Astrocyte of the cerebellum (primary cell): ENCODE measurements around the gene LMTK2.

Experiments used
- DNase-seq: peaks from one replicate; pipeline ENCODE4 v3.0.0-alpha.2; 2011; ENCODE audit warnings: low read depth
- H3K4me3 ChIP-seq: 2 replicates; pipeline ENCODE4 v1.5.1; 2011; ENCODE audit warnings: mild to moderate bottlenecking, low read depth, low read length, moderate library complexity
- in situ Hi-C: cut with HindIII; loops from 2 replicates; pipeline ENCODE4 v1.10.0; 2017; ENCODE audit warnings: low sequenced_read_pairs
- TF ChIP-seq, protein P1 (sequence below): IDR thresholded peaks from 2 replicates; pipeline ENCODE4 v1.5.1; 2012; ENCODE audit warnings: low read length, low read depth, moderate library complexity, mild to moderate bottlenecking; ENCODE audit errors: missing control alignments

Gene LMTK2

GRCh38 chr7:98138672-98139071 is 32.0 kb downstream of the LMTK2 start:
- DNase-seq: no peak
- no peak overlapping the region for H3K4me3 ChIP-seq
- in situ Hi-C loops: no loop called here
- TF ChIP-seq, protein P1, sequence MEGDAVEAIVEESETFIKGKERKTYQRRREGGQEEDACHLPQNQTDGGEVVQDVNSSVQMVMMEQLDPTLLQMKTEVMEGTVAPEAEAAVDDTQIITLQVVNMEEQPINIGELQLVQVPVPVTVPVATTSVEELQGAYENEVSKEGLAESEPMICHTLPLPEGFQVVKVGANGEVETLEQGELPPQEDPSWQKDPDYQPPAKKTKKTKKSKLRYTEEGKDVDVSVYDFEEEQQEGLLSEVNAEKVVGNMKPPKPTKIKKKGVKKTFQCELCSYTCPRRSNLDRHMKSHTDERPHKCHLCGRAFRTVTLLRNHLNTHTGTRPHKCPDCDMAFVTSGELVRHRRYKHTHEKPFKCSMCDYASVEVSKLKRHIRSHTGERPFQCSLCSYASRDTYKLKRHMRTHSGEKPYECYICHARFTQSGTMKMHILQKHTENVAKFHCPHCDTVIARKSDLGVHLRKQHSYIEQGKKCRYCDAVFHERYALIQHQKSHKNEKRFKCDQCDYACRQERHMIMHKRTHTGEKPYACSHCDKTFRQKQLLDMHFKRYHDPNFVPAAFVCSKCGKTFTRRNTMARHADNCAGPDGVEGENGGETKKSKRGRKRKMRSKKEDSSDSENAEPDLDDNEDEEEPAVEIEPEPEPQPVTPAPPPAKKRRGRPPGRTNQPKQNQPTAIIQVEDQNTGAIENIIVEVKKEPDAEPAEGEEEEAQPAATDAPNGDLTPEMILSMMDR: no peak

GRCh38 chr7:98142658-98143057 is 36.0 kb downstream of the LMTK2 start:
- DNase-seq: no peak
- H3K4me3 ChIP-seq: no peak overlapping the region
- TF ChIP-seq, protein P1: no peak
- in situ Hi-C loops: loop anchor here (10.0 kb wide), 1 partner anchor 108 kb away; no protein-coding TSS in a partner anchor

DNA sequence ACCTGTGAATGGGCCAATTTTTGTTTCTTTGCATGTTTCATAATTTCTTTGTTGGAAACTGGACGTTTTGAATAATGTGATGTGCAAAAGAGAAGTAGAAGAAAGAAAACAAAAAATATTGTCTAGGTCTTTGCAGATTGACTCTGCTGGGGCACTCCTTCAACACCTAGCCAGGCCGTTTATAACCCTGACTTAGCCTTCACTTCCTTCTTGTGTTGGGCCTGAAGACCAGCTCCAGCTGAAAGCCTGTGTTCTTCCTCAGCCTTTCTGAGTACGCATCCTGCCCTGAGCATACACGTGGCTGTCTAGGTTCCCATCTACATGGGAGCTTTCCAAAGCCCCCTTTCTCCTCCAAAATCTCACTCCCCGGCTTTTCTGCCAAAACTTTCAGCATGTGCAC is 41.9 kb downstream of the LMTK2 start:
- TF ChIP-seq, protein P1: no peak
- in situ Hi-C loops: loop anchor here (10.0 kb wide), 1 partner anchor 114 kb away; no protein-coding TSS in a partner anchor
- DNase-seq: no peak
- no peak overlapping the region for H3K4me3 ChIP-seq

GRCh38 chr7:98149116-98149692 is 42.5 kb downstream of the LMTK2 start:
- in situ Hi-C loops: loop anchor here (10.0 kb wide), 1 partner anchor 114 kb away; no protein-coding TSS in a partner anchor
- H3K4me3 ChIP-seq: no peak overlapping the region
- TF ChIP-seq, protein P1: no peak
- DNase-seq: no peak

DNA sequence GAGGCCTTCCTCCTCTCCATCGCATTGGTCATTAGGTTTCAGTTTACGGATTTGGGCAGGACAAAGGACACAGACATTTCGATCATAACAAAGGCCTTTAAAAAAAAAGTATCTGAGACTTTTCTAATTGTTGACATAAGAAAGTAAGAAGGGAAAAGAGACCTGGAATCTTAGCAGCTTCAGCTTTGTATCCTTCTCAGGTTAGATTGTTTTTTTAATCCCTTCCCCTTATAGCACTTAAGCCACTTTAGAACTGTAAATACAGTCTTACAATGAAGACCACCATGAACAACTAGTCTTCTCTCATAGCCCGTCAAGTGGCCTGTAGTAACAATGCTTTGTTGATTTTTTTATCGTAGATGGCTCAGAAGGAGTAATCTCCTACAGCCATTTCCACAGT is 45.2 kb downstream of the LMTK2 start:
- H3K4me3 ChIP-seq: no peak overlapping the region
- in situ Hi-C loops: no loop called here
- TF ChIP-seq, protein P1: no peak
- no peak for DNase-seq

DNA sequence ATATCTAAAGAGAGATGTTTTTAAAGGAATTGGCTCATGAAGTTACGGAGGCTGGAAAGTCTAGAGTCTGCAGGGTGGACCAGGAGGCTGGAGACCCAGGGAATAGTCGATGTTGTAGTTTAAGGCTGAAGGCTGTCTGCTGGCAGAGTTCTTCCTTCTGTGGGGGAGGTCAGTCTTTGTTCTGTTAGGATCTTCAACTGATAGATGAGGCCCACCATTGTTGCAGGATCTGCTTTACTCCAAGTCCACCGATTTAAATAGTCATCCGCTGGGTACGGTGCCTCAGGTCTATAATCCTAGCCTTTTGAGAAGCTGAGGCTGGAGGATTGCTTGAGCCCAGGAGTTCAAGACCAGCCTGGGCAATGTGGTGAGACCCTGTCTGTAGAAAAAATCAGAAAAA is 50.0 kb downstream of the LMTK2 start:
- DNase-seq: no peak
- TF ChIP-seq, protein P1: no peak
- in situ Hi-C loops: no loop called here

More for the DNA sequence above, 50.0 kb downstream of the LMTK2 start:
- H3K4me3 ChIP-seq: no peak overlapping the region
